ENCODE data around the gene TMCC3. TPM values are rescaled to one million over a fixed set of nuclear protein-coding genes. Genes with fewer than 3 reads are reported as not detected.

Gene TMCC3
- total RNA-seq, 1 experiment from 2014 or later: 1.9 TPM

- Mint-ChIP-seq H3K36me3 (ENCODE audit: insufficient read depth, unreplicated experiment) (no peaks in the 10 kb centered on the region), H3K27ac (ENCODE audit: low read depth, unreplicated experiment) (no peak overlapping the region), H3K4me1 (ENCODE audit: insufficient read depth, unreplicated experiment) (peaks cover 5% of the 10 kb centered on the region), H3K27me3 (ENCODE audit: insufficient read depth, unreplicated experiment) (no peaks in the 10 kb centered on the region), H3K9me3 (ENCODE audit: unreplicated experiment) (no peaks in the 10 kb centered on the region), H3K4me3 (ENCODE audit: unreplicated experiment) (no peak overlapping the region)
- CTCF ChIA-PET: interaction anchor here (0.8 kb wide), 1 partner anchor 98 kb away, joined by 6 read pairs; no protein-coding TSS in a partner anchor
- POLR2A ChIA-PET: interaction anchor here (0.6 kb wide), 1 partner anchor 13 kb away, joined by 3 read pairs; no protein-coding TSS in a partner anchor
- TF ChIP-seq CTCF (IDR thresholded peaks at IDR 0.05; ENCODE audit: unreplicated experiment): no peak
- no peak for DNase-seq (ENCODE audit: unreplicated experiment)
- no TSS peak for BruUV-seq (replicated peaks)
- intact Hi-C loops (cut with micrococcal nuclease): no loop called here
Measured at GRCh38 chr12:94656556-94656955, 6.2 kb upstream of the TMCC3 start.

GRCh38 chr12:94649349-94650142 lies 811 bp downstream of the TMCC3 start:
- intact Hi-C loops (cut with micrococcal nuclease): loop anchor here (1.0 kb wide), 1 partner anchor 46 kb away; no protein-coding TSS in a partner anchor

GRCh38 chr12:94648578-94648977 lies 1.8 kb downstream of the TMCC3 start:
- Mint-ChIP-seq H3K27me3 (ENCODE audit: insufficient read depth, unreplicated experiment) (no peaks in the 10 kb centered on the region), H3K27ac (ENCODE audit: low read depth, unreplicated experiment) (no peak overlapping the region), H3K9me3 (ENCODE audit: unreplicated experiment) (no peaks in the 10 kb centered on the region), H3K36me3 (ENCODE audit: insufficient read depth, unreplicated experiment) (no peaks in the 10 kb centered on the region), H3K4me1 (ENCODE audit: insufficient read depth, unreplicated experiment) (peaks cover 23% of the 10 kb centered on the region), H3K4me3 (ENCODE audit: unreplicated experiment) (peak overlapping the region; percentile 74)
- ChIA-PET POLR2A (no interaction called here), CTCF (no interaction called here)
- no TSS peak for BruUV-seq (replicated peaks)
- intact Hi-C loops (cut with micrococcal nuclease): no loop called here
- DNase-seq (ENCODE audit: unreplicated experiment): peak; percentile 25
- TF ChIP-seq CTCF (IDR thresholded peaks at IDR 0.05; ENCODE audit: unreplicated experiment): no peak

More at GRCh38 chr12:94649349-94650142, 811 bp downstream of the TMCC3 start:
- DNase-seq (ENCODE audit: unreplicated experiment): peak; percentile 20
- H3K27me3 Mint-ChIP-seq (ENCODE audit: insufficient read depth, unreplicated experiment): no peaks in the 10 kb centered on the region
- H3K9me3 Mint-ChIP-seq (ENCODE audit: unreplicated experiment): no peaks in the 10 kb centered on the region
- H3K4me3 Mint-ChIP-seq (ENCODE audit: unreplicated experiment): peak overlapping the region; percentile 74
- BruUV-seq (replicated peaks): TSS peak; percentile 18
- peak; percentile 55 for TF ChIP-seq CTCF (IDR thresholded peaks at IDR 0.05; ENCODE audit: unreplicated experiment)
- H3K4me1 Mint-ChIP-seq (ENCODE audit: insufficient read depth, unreplicated experiment): peaks cover 13% of the 10 kb centered on the region
- CTCF ChIA-PET: interaction anchor here (0.6 kb wide), 1 partner anchor 189 kb away, joined by 3 read pairs; no protein-coding TSS in a partner anchor
- H3K27ac Mint-ChIP-seq (ENCODE audit: low read depth, unreplicated experiment): no peak overlapping the region
- POLR2A ChIA-PET: no interaction called here
- no peaks in the 10 kb centered on the region for H3K36me3 Mint-ChIP-seq (ENCODE audit: insufficient read depth, unreplicated experiment)

- H3K4me3 Mint-ChIP-seq (ENCODE audit: unreplicated experiment): peak overlapping the region; percentile 62
- intact Hi-C loops (cut with micrococcal nuclease): loop anchor here (1.0 to 5.0 kb wide), 5 partner anchors 25 to 118 kb away; no protein-coding TSS in a partner anchor
- no peaks in the 10 kb centered on the region for H3K27me3 Mint-ChIP-seq (ENCODE audit: insufficient read depth, unreplicated experiment)
- no peaks in the 10 kb centered on the region for H3K36me3 Mint-ChIP-seq (ENCODE audit: insufficient read depth, unreplicated experiment)
- TF ChIP-seq CTCF (IDR thresholded peaks at IDR 0.05; ENCODE audit: unreplicated experiment): no peak
- H3K9me3 Mint-ChIP-seq (ENCODE audit: unreplicated experiment): no peaks in the 10 kb centered on the region
- ChIA-PET CTCF (interaction anchor here (0.6 to 0.7 kb wide), 2 partner anchors 40 to 1154 kb away, joined by 4 read pairs; no protein-coding TSS in a partner anchor), POLR2A (interaction anchor here (0.5 to 1.7 kb wide), 8 partner anchors 12 to 1206 kb away, joined by 3 to 6 read pairs (median 3); no protein-coding TSS in a partner anchor)
- peak overlapping the region; percentile 77 for H3K27ac Mint-ChIP-seq (ENCODE audit: low read depth, unreplicated experiment)
- TSS peak; percentile 69 for BruUV-seq (replicated peaks)
- peak; percentile 82 for DNase-seq (ENCODE audit: unreplicated experiment)
- peaks cover 31% of the 10 kb centered on the region for H3K4me1 Mint-ChIP-seq (ENCODE audit: insufficient read depth, unreplicated experiment)
Measured at GRCh38 chr12:94644141-94644979, 6.0 kb downstream of the TMCC3 start.

Measured in MCF 10A (cell line).